Measurements from ENCODE around the gene MBL2. TPM values are rescaled to one million over a fixed set of nuclear protein-coding genes. Genes with fewer than 3 reads are reported as not detected.

MBL2 gene
- total RNA-seq, 1 donor from 2014 or later = not detected

- intact Hi-C loops (cut with micrococcal nuclease) = loop anchor here (1.0 kb wide), 1 partner anchor 39 kb away; no protein-coding TSS in a partner anchor
These were observed 31.5 kb downstream of the MBL2 start for GRCh38 chr10:52740913-52741675.

- intact Hi-C loops (cut with micrococcal nuclease) = no loop called here
These were observed 32.4 kb downstream of the MBL2 start for GRCh38 chr10:52740155-52740549.

- intact Hi-C loops (cut with micrococcal nuclease) = no loop called here
These were observed 33.0 kb downstream of the MBL2 start for GRCh38 chr10:52739380-52740154.

GRCh38 chr10:52738951-52739350 is 33.6 kb downstream of the MBL2 start:
- intact Hi-C loops (cut with micrococcal nuclease) = no loop called here

GRCh38 chr10:52729271-52730104 is 43.1 kb downstream of the MBL2 start:
- intact Hi-C loops (cut with micrococcal nuclease) = loop anchor here (1.0 to 2.0 kb wide), 2 partner anchors 85 to 421 kb away; no protein-coding TSS in a partner anchor

- intact Hi-C loops (cut with micrococcal nuclease) = no loop called here
These were observed 52.6 kb downstream of the MBL2 start for GRCh38 chr10:52720018-52720417.
